DND-41 (cell line): ENCODE measurements around the gene RAB4B.

Experiments used
- ATAC-seq: fragments of 200-7000 bp; cut with Tn5 transposase; 3 replicates; pipeline ENCODE4 v1.9.1; 2021; ENCODE audit warnings: low read depth; ENCODE audit not compliant: insufficient read depth
- DNase-seq: peaks from one replicate; pipeline ENCODE4 v3.0.0-alpha.2; 2020
- H2AFZ ChIP-seq: 2 replicates; pipeline ENCODE4 v1.6.0; 2012; ENCODE audit warnings: low read depth, low read length
- H3K27ac ChIP-seq: 2 replicates; pipeline ENCODE4 v1.5.1; 2012; ENCODE audit warnings: low read length, inconsistent platforms
- H3K27me3 ChIP-seq: fragments of 200-600 bp; sonication (generic); 2 replicates; pipeline ENCODE4 v1.6.0; 2012; ENCODE audit warnings: low read length, mild to moderate bottlenecking, inconsistent platforms; ENCODE audit not compliant: insufficient read depth, poor library complexity
- H3K36me3 ChIP-seq: 2 replicates; pipeline ENCODE4 v1.5.1; 2012; ENCODE audit warnings: low read length, inconsistent platforms; ENCODE audit not compliant: insufficient read depth
- H3K4me1 ChIP-seq: 2 replicates; pipeline ENCODE4 v1.5.1; 2012; ENCODE audit warnings: mild to moderate bottlenecking, low read length; ENCODE audit not compliant: insufficient read depth
- H3K4me2 ChIP-seq: 2 replicates; pipeline ENCODE4 v1.6.0; 2012; ENCODE audit warnings: mild to moderate bottlenecking, moderate library complexity, low read length, inconsistent platforms; ENCODE audit not compliant: insufficient read depth
- H3K4me3 ChIP-seq, 2 experiments: fragments of 200-600 bp in 1 of 2; shearing (Covaris generic) in 1 of 2; 2 replicates each; pipeline ENCODE4 v1.5.1; 2012 to 2016; ENCODE audit warnings: inconsistent platforms in 2 of 2, low read length in 2 of 2, mild to moderate bottlenecking in 2 of 2, low read depth in 1 of 2, moderate library complexity in 1 of 2
- H3K79me2 ChIP-seq: 2 replicates; pipeline ENCODE4 v1.6.0; 2012; ENCODE audit warnings: low read length, inconsistent platforms; ENCODE audit not compliant: insufficient read depth
- H3K9ac ChIP-seq: 2 replicates; pipeline ENCODE4 v1.6.0; 2012; ENCODE audit warnings: low read depth, mild to moderate bottlenecking, inconsistent platforms, low read length, moderate library complexity
- H3K9me3 ChIP-seq: 2 replicates; pipeline ENCODE4 v1.5.1; 2012; ENCODE audit warnings: low read length, moderate library complexity, mild to moderate bottlenecking, inconsistent platforms; ENCODE audit not compliant: insufficient read depth, severe bottlenecking
- H4K20me1 ChIP-seq: 2 replicates; pipeline ENCODE4 v1.6.0; 2012; ENCODE audit warnings: low read length; ENCODE audit not compliant: insufficient read depth
- EZH2 ChIP-seq: IDR thresholded peaks from 3 replicates; pipeline ENCODE4 v1.6.1; 2012; ENCODE audit warnings: borderline replicate concordance, low read depth, mild to moderate bottlenecking, moderate library complexity, low read length, inconsistent platforms; ENCODE audit not compliant: severe bottlenecking
- TF ChIP-seq, protein P1 (sequence below): IDR thresholded peaks from 2 replicates; pipeline ENCODE4 v1.5.1; 2012; ENCODE audit warnings: borderline replicate concordance, low read length, moderate library complexity, mild to moderate bottlenecking; ENCODE audit not compliant: poor library complexity, severe bottlenecking; ENCODE audit errors: extremely low read depth

The RAB4B gene

DNA sequence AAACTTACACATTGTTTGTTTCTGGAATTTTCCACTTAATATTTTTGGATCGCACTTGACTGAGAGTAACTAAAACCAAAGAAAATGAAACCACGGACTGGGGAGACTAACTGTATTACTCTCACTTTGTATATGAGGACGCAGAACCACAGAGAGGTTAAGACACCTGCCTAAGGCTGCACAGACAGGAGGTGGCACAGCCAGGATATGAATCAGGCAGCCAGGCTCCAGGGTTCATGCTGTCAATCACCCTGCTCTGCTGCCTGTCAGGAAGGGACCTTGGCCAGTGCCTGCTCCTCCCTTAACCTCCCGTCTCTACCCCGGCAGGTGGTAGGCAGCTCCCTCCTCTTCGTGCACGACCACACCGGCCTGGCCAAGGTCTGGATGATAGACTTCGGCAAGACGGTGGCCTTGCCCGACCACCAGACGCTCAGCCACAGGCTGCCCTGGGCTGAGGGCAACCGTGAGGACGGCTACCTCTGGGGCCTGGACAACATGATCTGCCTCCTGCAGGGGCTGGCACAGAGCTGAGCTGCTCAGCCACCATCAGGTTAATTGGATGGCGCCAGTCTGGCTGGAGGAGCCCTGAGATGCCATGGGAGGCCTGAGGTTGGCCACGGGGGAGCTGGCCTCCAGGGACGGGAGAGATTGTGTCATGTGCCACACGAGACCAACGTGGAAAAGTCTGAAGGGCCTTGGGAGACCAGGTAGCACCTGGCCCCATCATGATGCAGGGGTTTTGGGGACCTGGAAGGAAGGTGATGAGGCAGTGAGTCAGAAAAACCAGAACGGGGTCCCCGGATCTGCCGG is 38.8 kb upstream of the RAB4B start:
- Histone ChIP-seq H3K27ac (no peak overlapping the region), H3K9ac (no peak overlapping the region), H2AFZ (no peak overlapping the region), H4K20me1 (no peaks in the 10 kb centered on the region), H3K36me3 (peaks cover 48% of the 10 kb centered on the region), H3K27me3 (no peaks in the 10 kb centered on the region), H3K4me2 (no peak overlapping the region), H3K4me1 (no peaks in the 10 kb centered on the region), H3K79me2 (no peaks in the 10 kb centered on the region), H3K9me3 (no peaks in the 10 kb centered on the region), H3K4me3 (no peak overlapping the region)
- TF ChIP-seq EZH2, result no peak
- TF ChIP-seq, protein P1, sequence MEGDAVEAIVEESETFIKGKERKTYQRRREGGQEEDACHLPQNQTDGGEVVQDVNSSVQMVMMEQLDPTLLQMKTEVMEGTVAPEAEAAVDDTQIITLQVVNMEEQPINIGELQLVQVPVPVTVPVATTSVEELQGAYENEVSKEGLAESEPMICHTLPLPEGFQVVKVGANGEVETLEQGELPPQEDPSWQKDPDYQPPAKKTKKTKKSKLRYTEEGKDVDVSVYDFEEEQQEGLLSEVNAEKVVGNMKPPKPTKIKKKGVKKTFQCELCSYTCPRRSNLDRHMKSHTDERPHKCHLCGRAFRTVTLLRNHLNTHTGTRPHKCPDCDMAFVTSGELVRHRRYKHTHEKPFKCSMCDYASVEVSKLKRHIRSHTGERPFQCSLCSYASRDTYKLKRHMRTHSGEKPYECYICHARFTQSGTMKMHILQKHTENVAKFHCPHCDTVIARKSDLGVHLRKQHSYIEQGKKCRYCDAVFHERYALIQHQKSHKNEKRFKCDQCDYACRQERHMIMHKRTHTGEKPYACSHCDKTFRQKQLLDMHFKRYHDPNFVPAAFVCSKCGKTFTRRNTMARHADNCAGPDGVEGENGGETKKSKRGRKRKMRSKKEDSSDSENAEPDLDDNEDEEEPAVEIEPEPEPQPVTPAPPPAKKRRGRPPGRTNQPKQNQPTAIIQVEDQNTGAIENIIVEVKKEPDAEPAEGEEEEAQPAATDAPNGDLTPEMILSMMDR, result no peak
- no peak for DNase-seq
- no peak for ATAC-seq

DNA sequence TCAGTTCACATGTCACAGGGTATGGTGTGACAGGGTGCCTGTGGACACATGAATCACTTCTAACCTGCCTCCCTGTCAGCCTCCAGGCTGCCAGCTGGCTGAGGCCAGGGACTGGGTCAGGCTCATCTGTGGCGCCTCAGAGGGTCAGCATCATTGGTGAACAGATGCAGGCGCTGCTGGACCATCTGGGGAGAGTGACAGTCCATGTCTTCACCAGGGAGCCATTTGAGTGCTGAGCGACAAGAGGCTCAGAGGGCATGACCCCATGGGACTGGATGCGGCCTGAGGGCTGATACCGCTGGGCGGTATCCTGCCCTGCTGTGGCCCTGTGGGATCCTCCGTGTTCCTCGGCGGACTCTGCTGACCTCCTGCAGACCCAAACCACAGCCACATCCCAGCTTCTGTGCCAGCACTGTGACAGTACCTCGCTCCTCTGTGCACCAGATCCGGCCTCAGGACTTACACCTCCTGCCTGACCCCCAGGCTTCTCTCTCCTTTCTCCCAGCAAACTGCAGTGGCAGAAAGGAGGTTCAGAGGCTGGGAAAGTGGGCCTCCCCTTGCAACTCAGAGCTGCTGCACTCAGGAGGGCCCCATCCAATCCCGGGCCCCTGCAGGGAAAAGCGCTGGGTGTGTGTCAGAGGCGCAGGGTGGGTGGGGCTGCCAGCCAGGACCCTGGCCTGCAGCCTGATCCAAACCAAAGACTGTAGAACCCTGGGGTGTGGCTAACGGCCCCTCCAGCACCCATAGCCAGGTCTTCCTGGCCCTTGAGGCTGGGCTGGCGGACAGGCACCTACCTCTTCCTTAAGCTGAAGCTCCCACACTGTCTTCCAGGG is 38.0 kb upstream of the RAB4B start:
- Histone ChIP-seq H3K9ac (no peak overlapping the region), H3K4me2 (no peak overlapping the region), H3K27ac (no peak overlapping the region)

DNA sequence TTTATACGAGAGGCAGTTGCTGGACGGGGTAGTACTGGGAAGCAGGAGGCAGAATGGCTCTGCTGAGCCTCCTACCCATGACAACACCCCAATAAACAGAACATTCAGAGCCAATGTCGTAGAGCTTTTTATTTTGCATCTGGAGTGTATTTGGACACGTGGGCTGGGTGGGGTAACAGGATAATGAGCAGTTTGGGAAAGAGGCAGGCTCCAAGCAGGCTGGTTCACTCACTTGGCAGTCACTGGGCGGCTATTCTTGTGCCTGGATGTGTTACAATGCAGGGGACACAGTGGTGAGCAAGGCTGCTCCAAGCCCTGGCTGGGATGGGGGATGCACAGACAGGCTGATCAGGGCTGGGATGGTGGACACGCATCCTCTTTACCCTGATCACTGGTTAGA is 37.3 kb upstream of the RAB4B start:
- no peaks in the 10 kb centered on the region for H3K27me3 ChIP-seq
- DNase-seq (no peak), ATAC-seq (no peak)
- no peak overlapping the region for H3K4me3 ChIP-seq
- H3K9me3 ChIP-seq, result no peaks in the 10 kb centered on the region
- H2AFZ ChIP-seq, result no peak overlapping the region
- peaks cover 36% of the 10 kb centered on the region for H3K36me3 ChIP-seq
- no peak for TF ChIP-seq EZH2
- TF ChIP-seq, protein P1, result no peak
- no peaks in the 10 kb centered on the region for H3K79me2 ChIP-seq
- H4K20me1 ChIP-seq, result no peaks in the 10 kb centered on the region
- no peak overlapping the region for H3K9ac ChIP-seq
- H3K4me1 ChIP-seq, result no peaks in the 10 kb centered on the region
- no peak overlapping the region for H3K27ac ChIP-seq
- no peak overlapping the region for H3K4me2 ChIP-seq

More for the DNA sequence above, 38.0 kb upstream of the RAB4B start:
- ATAC-seq, result 0 out of 3 replicates have a peak, but pooled peaks have one; percentile 22
- Histone ChIP-seq H3K36me3 (peaks cover 42% of the 10 kb centered on the region), H3K79me2 (no peaks in the 10 kb centered on the region), H3K4me3 (no peak overlapping the region), H4K20me1 (no peaks in the 10 kb centered on the region), H2AFZ (no peak overlapping the region), H3K4me1 (no peaks in the 10 kb centered on the region), H3K27me3 (no peaks in the 10 kb centered on the region), H3K9me3 (no peaks in the 10 kb centered on the region)
- TF ChIP-seq, protein P1, result no peak
- TF ChIP-seq EZH2, result no peak
- DNase-seq, result no peak
